H9 (cell line): ENCODE measurements around the gene CNNM2. TPM values are rescaled to one million over a fixed set of nuclear protein-coding genes. Genes with fewer than 3 reads are reported as not detected.
A peak's percentile ranks its signal among the peaks of the same experiment; 100 is the strongest.

Source experiments
- DNase-seq: peaks from one replicate; pipeline ENCODE4 v3.0.0-alpha.2; 2017
- H2AFZ ChIP-seq: one replicate; pipeline ENCODE4 v1.6.1; 2013; ENCODE audit warnings: mild to moderate bottlenecking, low read length, control low read depth, moderate library complexity
- H2AK5ac ChIP-seq: 2 replicates; pipeline ENCODE4 v1.6.1; 2013; ENCODE audit warnings: low read length, control low read depth, mixed read lengths; ENCODE audit not compliant: insufficient read length
- H2BK120ac ChIP-seq: one replicate; pipeline ENCODE4 v1.6.1; 2013; ENCODE audit warnings: low read depth, mild to moderate bottlenecking, low read length, control low read depth, inconsistent platforms; ENCODE audit not compliant: poor library complexity, severe bottlenecking
- H2BK12ac ChIP-seq: 2 replicates; pipeline ENCODE4 v1.6.1; 2013; ENCODE audit warnings: low read length, control low read depth, mixed read lengths, low read depth; ENCODE audit not compliant: insufficient read length
- H2BK15ac ChIP-seq: 2 replicates; pipeline ENCODE4 v1.6.1; 2013; ENCODE audit warnings: low read depth, low read length, control low read depth
- H2BK20ac ChIP-seq: one replicate; pipeline ENCODE4 v1.6.1; 2013; ENCODE audit warnings: low read depth, mild to moderate bottlenecking, low read length, control low read depth, inconsistent platforms; ENCODE audit not compliant: poor library complexity, severe bottlenecking
- H2BK5ac ChIP-seq: 2 replicates; pipeline ENCODE4 v1.6.1; 2013; ENCODE audit warnings: low read length, control low read depth, mixed read lengths; ENCODE audit not compliant: insufficient read length
- H3K14ac ChIP-seq: 2 replicates; pipeline ENCODE4 v1.6.1; 2013; ENCODE audit warnings: low read length, control low read depth; ENCODE audit not compliant: insufficient read depth
- H3K18ac ChIP-seq: 2 replicates; pipeline ENCODE4 v1.6.1; 2013; ENCODE audit warnings: low read depth, mild to moderate bottlenecking, mixed read lengths, low read length, control low read depth; ENCODE audit not compliant: insufficient read length
- H3K23ac ChIP-seq: 2 replicates; pipeline ENCODE4 v1.6.1; 2013; ENCODE audit warnings: low read length, control low read depth, mixed read lengths, low read depth; ENCODE audit not compliant: insufficient read length
- H3K23me2 ChIP-seq: 2 replicates; pipeline ENCODE4 v1.6.1; 2013; ENCODE audit warnings: low read depth, mild to moderate bottlenecking, mixed read lengths, low read length, control low read depth; ENCODE audit not compliant: insufficient read length, poor library complexity, severe bottlenecking
- H3K27ac ChIP-seq: 2 replicates; pipeline ENCODE4 v1.5.1; 2013; ENCODE audit warnings: low read length, control low read depth, mixed read lengths, low read depth; ENCODE audit not compliant: insufficient read length
- H3K27me3 ChIP-seq: 2 replicates; pipeline ENCODE4 v1.6.1; 2013; ENCODE audit warnings: low read length, control low read depth, inconsistent platforms; ENCODE audit not compliant: insufficient read depth
- H3K4ac ChIP-seq: 2 replicates; pipeline ENCODE4 v1.6.1; 2013; ENCODE audit warnings: low read depth, mild to moderate bottlenecking, control low read depth, inconsistent platforms, low read length, moderate library complexity
- H3K4me1 ChIP-seq: 2 replicates; pipeline ENCODE4 v1.6.1; 2013; ENCODE audit warnings: low read length, control low read depth, inconsistent platforms; ENCODE audit not compliant: insufficient read depth
- H3K4me2 ChIP-seq: 2 replicates; pipeline ENCODE4 v1.6.1; 2013; ENCODE audit warnings: low read length, control low read depth, mixed read lengths; ENCODE audit not compliant: insufficient read length, insufficient read depth
- H3K56ac ChIP-seq: 2 replicates; pipeline ENCODE4 v1.6.1; 2013; ENCODE audit warnings: low read depth, mild to moderate bottlenecking, mixed read lengths, low read length, control low read depth; ENCODE audit not compliant: insufficient read length
- H3K79me1 ChIP-seq: 2 replicates; pipeline ENCODE4 v1.6.1; 2013; ENCODE audit warnings: low read depth, mild to moderate bottlenecking, moderate library complexity, low read length, control low read depth, inconsistent platforms; ENCODE audit not compliant: insufficient read depth, poor library complexity, severe bottlenecking
- H3K79me2 ChIP-seq: 2 replicates; pipeline ENCODE4 v1.6.1; 2013; ENCODE audit warnings: low read length, control low read depth, inconsistent platforms; ENCODE audit not compliant: insufficient read depth
- H3K9ac ChIP-seq: 2 replicates; pipeline ENCODE4 v1.6.1; 2013; ENCODE audit warnings: low read length, control low read depth, mixed read lengths; ENCODE audit not compliant: insufficient read length; ENCODE audit errors: extremely low read depth
- H3K9me3 ChIP-seq: one replicate; pipeline ENCODE4 v1.6.1; 2013; ENCODE audit warnings: low read depth, low read length, inconsistent platforms; ENCODE audit not compliant: control insufficient read depth
- H3T11ph ChIP-seq: one replicate; pipeline ENCODE4 v1.6.1; 2013; ENCODE audit warnings: mild to moderate bottlenecking, low read length, control low read depth, inconsistent platforms
- H4K20me1 ChIP-seq: one replicate; pipeline ENCODE4 v1.6.1; 2013; ENCODE audit not compliant: control insufficient read depth, insufficient read length, insufficient read depth
- H4K5ac ChIP-seq: 2 replicates; pipeline ENCODE4 v1.6.1; 2013; ENCODE audit warnings: low read depth, mild to moderate bottlenecking, mixed read lengths, low read length, control low read depth; ENCODE audit not compliant: insufficient read length
- H4K8ac ChIP-seq: replicated peaks from 2 replicates; pipeline ENCODE4 v1.6.1; 2013; ENCODE audit warnings: low read length, control low read depth, mixed read lengths, low read depth; ENCODE audit not compliant: insufficient read length
- H4K91ac ChIP-seq: 2 replicates; pipeline ENCODE4 v1.6.1; 2013; ENCODE audit warnings: low read depth, mild to moderate bottlenecking, moderate library complexity, mixed read lengths, low read length, control low read depth; ENCODE audit not compliant: insufficient read length
- H3K27ac Mint-ChIP-seq, 3 experiments: 2 replicates in 2 of 3; 3 replicates in 1 of 3; pipeline ENCODE4 v1.8.0; 2020 to 2021; ENCODE audit warnings: mixed read lengths in 3 of 3, mild to moderate bottlenecking in 1 of 3, moderate library complexity in 1 of 3
- H3K27me3 Mint-ChIP-seq: 2 replicates; pipeline ENCODE4 v1.8.0; 2021; ENCODE audit warnings: low read depth, mild to moderate bottlenecking, moderate library complexity, mixed read lengths
- H3K36me3 Mint-ChIP-seq, 3 experiments: 2 replicates in 2 of 3; 3 replicates in 1 of 3; pipeline ENCODE4 v1.8.0; 2020 to 2021; ENCODE audit warnings: low read depth in 3 of 3, mixed read lengths in 3 of 3; ENCODE audit not compliant: insufficient read depth in 1 of 3
- H3K4me1 Mint-ChIP-seq, 2 experiments: 2 replicates each; pipeline ENCODE4 v1.8.0; 2020; ENCODE audit warnings: mixed read lengths in 2 of 2
- H3K4me3 Mint-ChIP-seq, 2 experiments: 2 replicates in 1 of 2; 3 replicates in 1 of 2; pipeline ENCODE4 v1.8.0; 2020 to 2021; ENCODE audit warnings: mild to moderate bottlenecking in 2 of 2, mixed read lengths in 2 of 2, moderate library complexity in 1 of 2
- H3K9me3 Mint-ChIP-seq, 2 experiments: 2 replicates in 1 of 2; 3 replicates in 1 of 2; pipeline ENCODE4 v1.8.0; 2020; ENCODE audit warnings: mild to moderate bottlenecking in 2 of 2, mixed read lengths in 2 of 2, moderate library complexity in 1 of 2
- CTCF ChIP-seq: fragments of 200-600 bp; sonication (generic); conservative IDR thresholded peaks from 3 replicates; pipeline ENCODE4 v1.8.0; 2021; ENCODE audit warnings: antibody characterized with exemption, mild to moderate bottlenecking
- WGBS: extraction: QIAGEN DNeasy Blood & Tissue Kit; methylation state at CpG from one replicate; pipeline ENCODE4 v1.1.7; 2013; ENCODE audit warnings: missing lambda C conversion rate, low lambda C conversion rate, mixed read lengths; ENCODE audit not compliant: insufficient read length; ENCODE audit errors: extremely low coverage; 5-methylcytosine and 5-hydroxymethylcytosine counted together
- total RNA-seq: library from RNA; stranded (reverse); gene quantifications from 2 replicates; pipeline ENCODE4 v1.2.1, GENCODE V29; 2021

CNNM2 gene
- total RNA-seq, 1 experiment from 2014 or later = 17.5 TPM

DNA sequence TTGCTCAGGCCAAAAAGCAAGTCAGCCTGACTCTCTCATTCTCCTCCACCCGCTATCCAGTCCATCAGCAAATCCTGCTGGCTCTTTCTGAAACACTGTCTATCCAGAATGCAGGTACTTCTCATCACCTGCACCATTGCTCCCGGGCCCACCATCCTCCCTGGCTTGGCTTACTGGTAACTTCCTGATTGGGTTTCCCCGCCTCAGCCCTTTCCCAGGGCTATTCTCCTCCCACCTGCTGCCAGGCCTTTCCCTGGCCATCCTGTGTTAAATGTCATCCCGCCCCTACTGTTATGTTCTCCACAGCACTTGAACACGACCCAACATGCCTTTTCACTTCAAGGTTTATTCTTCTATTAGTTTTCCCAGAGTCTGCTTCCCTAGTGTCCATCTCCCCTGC lies 124.0 kb downstream of the CNNM2 start:
- no CpG with 5 or more reads among the region's 5 CpGs for WGBS
- no peak for TF ChIP-seq CTCF
- no peak overlapping the region for H2BK5ac ChIP-seq
- H2AK5ac ChIP-seq = no peak overlapping the region
- H3K27me3 ChIP-seq = no peaks in the 10 kb centered on the region
- H3K56ac ChIP-seq = no peak overlapping the region
- no peak overlapping the region for H3K9ac ChIP-seq
- Mint-ChIP-seq H3K9me3 (no peaks in the 10 kb centered on the region), H3K27ac (peak overlapping the region in 2 of 3 experiments; percentile 56 to 76; a peak in 4 of 7 replicates), H3K27me3 (peaks cover 2% of the 10 kb centered on the region; the same call in 1 of the 2 replicates), H3K36me3 (no peaks in the 10 kb centered on the region), H3K4me1 (peaks cover 34 to 36% of the 10 kb centered on the region in 2 experiments), H3K4me3 (no peak overlapping the region)
- no peaks in the 10 kb centered on the region for H3K23me2 ChIP-seq
- H3K27ac ChIP-seq = no peak overlapping the region
- H4K20me1 ChIP-seq = no peaks in the 10 kb centered on the region
- H2BK15ac ChIP-seq = no peak overlapping the region
- no peak overlapping the region for H2BK120ac ChIP-seq
- no peak overlapping the region for H3T11ph ChIP-seq
- H3K23ac ChIP-seq = no peak overlapping the region
- no peaks in the 10 kb centered on the region for H3K79me1 ChIP-seq
- H4K8ac ChIP-seq = no peak overlapping the region
- no peaks in the 10 kb centered on the region for H3K9me3 ChIP-seq
- no peak overlapping the region for H2BK12ac ChIP-seq
- H3K79me2 ChIP-seq = no peaks in the 10 kb centered on the region
- H2AFZ ChIP-seq = no peak overlapping the region
- H2BK20ac ChIP-seq = no peak overlapping the region
- H3K4me1 ChIP-seq = peaks cover 9% of the 10 kb centered on the region
- H3K4ac ChIP-seq = no peak overlapping the region
- H4K5ac ChIP-seq = no peak overlapping the region
- H3K18ac ChIP-seq = no peak overlapping the region
- no peak overlapping the region for H3K4me2 ChIP-seq
- peak; percentile 73 for DNase-seq
- H4K91ac ChIP-seq = no peak overlapping the region
- no peak overlapping the region for H3K14ac ChIP-seq
